ENCODE measurements around the gene CORT.

Gene CORT

GRCh38 chr1:10474613-10475507, 25.0 kb downstream of the CORT start, which contains the start of gene PEX14:
Gene PEX14 (plus strand): TSS chr1:10474950. CDS start chr1:10474967, 17 bp downstream.
- ATAC-seq: peak; percentile 92

GRCh38 chr1:10475510-10475909, 25.7 kb downstream of the CORT start:
- ATAC-seq: no peak
- DNase-seq: no peak

More at GRCh38 chr1:10474613-10475507, 25.0 kb downstream of the CORT start, which contains the start of gene PEX14:
- peak; percentile 89 for DNase-seq

GRCh38 chr1:10479296-10479695, 29.5 kb downstream of the CORT start:
- DNase-seq (no peak), ATAC-seq (no peak)

- no peak for DNase-seq
- no peak for ATAC-seq
Measured at GRCh38 chr1:10480614-10481013, 30.8 kb downstream of the CORT start.

- DNase-seq (no peak), ATAC-seq (no peak)
Measured at GRCh38 chr1:10484521-10484920, 34.7 kb downstream of the CORT start.

GRCh38 chr1:10489291-10490055, 39.6 kb downstream of the CORT start:
- ATAC-seq (no peak), DNase-seq (no peak)

GRCh38 chr1:10490286-10490970, 40.6 kb downstream of the CORT start:
- DNase-seq: no peak
- ATAC-seq: no peak

- ATAC-seq: no peak
- DNase-seq: no peak
Measured at GRCh38 chr1:10494418-10494753, 44.6 kb downstream of the CORT start.

- ATAC-seq: peak; percentile 92
- peak; percentile 88 for DNase-seq
Measured at GRCh38 chr1:10494754-10495474, 45.1 kb downstream of the CORT start.

- ATAC-seq: no peak
- peak; percentile 24 for DNase-seq
Measured at GRCh38 chr1:10495475-10495817, 45.6 kb downstream of the CORT start.

GRCh38 chr1:10495952-10496351, 46.1 kb downstream of the CORT start:
- DNase-seq (no peak), ATAC-seq (no peak)

GRCh38 chr1:10497109-10497508, 47.3 kb downstream of the CORT start:
- DNase-seq (no peak), ATAC-seq (no peak)

- DNase-seq (no peak), ATAC-seq (no peak)
Measured at GRCh38 chr1:10498231-10498630, 48.4 kb downstream of the CORT start.
